D721Med (cell line): ENCODE data around the gene SBNO2.

Source experiments
- DNase-seq: peaks from one replicate; pipeline ENCODE4 v3.0.0; 2011; ENCODE audit warnings: low spot score; ENCODE audit not compliant: insufficient read length
- FAIRE-seq: peaks from 2 replicates; lab custom pipeline; 2011; peaks lifted over from hg19 to GRCh38; lab: Jason Lieb, UNC
- TF ChIP-seq, protein P1 (sequence below): IDR thresholded peaks from 2 replicates; pipeline ENCODE4 v1.5.1; 2012; ENCODE audit warnings: mild to moderate bottlenecking, control low read depth; ENCODE audit not compliant: insufficient read depth; ENCODE audit errors: missing control alignments

The SBNO2 gene

DNA sequence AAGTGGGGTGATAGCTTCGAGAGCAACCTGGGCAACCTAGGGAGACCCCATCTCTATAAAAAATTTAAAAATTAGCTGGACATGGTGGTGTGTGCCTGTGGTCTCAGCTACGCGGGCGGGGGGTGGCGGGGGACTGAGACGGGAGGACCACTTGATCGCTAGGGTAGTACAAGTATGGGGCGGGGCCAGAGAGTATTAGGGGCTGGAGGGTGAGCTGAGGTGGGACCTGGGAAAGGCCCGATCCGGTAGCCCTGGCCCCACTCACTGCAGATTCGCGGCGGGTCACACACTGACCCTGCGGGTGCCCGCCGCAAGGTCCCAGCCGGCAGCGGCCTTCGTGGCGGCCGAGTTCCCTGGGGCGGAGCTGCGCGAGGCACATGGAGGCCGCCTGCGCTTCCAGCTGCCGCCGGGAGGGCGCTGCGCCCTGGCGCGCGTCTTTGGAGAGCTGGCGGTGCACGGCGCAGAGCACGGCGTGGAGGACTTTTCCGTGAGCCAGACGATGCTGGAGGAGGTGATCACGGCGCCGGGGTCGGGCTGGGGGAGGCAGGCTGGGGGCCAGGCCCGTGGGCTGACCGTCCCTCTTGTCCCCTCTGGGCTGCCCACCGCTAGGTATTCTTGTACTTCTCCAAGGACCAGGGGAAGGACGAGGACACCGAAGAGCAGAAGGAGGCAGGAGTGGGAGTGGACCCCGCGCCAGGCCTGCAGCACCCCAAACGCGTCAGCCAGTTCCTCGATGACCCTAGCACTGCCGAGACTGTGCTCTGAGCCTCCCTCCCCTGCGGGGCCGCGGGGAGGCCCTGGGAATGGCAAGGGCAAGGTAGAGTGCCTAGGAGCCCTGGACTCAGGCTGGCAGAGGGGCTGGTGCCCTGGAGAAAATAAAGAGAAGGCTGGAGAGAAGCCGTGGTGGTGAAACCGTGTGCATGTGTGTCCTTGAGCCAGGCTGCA, 109.1 kb downstream of the SBNO2 start:
- no peak for FAIRE-seq
- DNase-seq, result no peak
- TF ChIP-seq, protein P1, sequence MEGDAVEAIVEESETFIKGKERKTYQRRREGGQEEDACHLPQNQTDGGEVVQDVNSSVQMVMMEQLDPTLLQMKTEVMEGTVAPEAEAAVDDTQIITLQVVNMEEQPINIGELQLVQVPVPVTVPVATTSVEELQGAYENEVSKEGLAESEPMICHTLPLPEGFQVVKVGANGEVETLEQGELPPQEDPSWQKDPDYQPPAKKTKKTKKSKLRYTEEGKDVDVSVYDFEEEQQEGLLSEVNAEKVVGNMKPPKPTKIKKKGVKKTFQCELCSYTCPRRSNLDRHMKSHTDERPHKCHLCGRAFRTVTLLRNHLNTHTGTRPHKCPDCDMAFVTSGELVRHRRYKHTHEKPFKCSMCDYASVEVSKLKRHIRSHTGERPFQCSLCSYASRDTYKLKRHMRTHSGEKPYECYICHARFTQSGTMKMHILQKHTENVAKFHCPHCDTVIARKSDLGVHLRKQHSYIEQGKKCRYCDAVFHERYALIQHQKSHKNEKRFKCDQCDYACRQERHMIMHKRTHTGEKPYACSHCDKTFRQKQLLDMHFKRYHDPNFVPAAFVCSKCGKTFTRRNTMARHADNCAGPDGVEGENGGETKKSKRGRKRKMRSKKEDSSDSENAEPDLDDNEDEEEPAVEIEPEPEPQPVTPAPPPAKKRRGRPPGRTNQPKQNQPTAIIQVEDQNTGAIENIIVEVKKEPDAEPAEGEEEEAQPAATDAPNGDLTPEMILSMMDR, result peak; percentile 55

GRCh38 chr19:1063909-1064660, 110.0 kb downstream of the SBNO2 start:
- TF ChIP-seq, protein P1, result no peak
- no peak for FAIRE-seq
- DNase-seq, result no peak

GRCh38 chr19:1063030-1063908, 110.8 kb downstream of the SBNO2 start:
- DNase-seq (no peak), FAIRE-seq (no peak)
- TF ChIP-seq, protein P1, result no peak

DNA sequence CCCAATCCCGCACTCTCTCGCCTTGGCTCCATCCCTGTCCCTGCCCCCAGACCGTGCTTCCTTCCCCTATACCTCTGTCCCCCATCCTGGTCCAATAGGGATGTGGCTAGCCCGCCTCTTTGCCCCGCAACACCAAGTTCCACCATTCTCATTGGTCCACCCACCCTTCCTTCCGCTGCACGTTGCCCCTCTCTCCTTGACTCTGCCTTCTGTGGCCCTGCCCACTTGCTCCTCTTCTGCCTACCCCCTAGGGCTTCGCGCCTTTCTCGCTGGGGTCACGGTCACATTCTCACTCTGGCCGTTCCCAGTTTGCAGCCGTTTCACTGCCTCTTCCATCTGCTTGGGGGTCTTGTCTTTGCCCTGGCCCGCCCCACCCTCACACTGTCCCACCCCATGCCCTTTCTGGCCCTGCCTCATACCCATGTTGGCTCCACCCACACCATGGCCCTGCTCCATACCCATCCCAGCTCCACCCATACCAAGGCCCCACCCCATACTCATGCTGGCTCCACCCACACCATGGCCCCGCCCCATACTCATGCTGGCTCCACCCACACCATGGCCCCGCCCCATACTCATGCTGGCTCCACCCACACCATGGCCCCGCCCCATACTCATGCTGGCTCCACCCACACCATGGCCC, 111.6 kb downstream of the SBNO2 start:
- no peak for FAIRE-seq
- TF ChIP-seq, protein P1, result no peak

DNA sequence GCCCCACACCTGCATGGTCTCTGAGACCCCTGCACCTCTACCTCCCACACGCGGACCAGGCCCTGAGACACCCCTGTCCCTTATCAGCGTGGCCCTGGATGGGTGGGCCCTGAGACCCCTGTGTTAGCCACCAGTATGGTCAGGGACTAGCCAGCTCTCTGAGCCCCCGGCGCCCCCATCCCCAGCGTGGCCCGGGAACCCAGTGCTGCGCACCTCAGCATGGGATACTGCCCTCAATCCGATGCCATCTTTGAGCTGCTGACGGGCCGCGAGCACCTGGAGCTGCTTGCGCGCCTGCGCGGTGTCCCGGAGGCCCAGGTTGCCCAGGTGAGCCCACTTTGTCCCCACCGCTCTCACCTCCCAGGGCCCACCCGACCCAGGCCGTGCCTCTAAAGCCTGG, 112.1 kb downstream of the SBNO2 start:
- FAIRE-seq (no peak), DNase-seq (no peak)
- TF ChIP-seq, protein P1, result no peak

More for the DNA sequence above, 111.6 kb downstream of the SBNO2 start:
- DNase-seq, result no peak

DNA sequence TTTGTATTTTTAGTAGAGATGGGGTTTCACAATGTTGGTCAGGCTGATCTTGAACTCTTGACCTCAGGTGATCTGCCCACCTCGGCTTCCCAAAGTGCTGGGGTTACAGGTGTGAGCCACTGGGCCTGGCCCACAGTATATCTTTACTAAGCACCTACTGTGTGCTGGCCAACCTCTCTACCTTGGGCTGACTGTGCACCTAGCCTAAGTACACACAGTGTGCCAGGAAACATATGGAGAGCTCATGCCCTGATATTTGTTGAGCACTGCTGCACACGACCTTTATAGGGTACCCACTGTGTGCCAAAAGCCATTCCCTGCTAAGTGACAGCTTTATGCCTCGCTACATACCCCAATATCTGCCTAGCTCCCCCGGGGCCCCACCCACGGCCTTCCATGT, 113.4 kb downstream of the SBNO2 start:
- FAIRE-seq, result no peak
- no peak for DNase-seq
- TF ChIP-seq, protein P1, result no peak
